ENCODE measurements around the gene ARG2.
"Not testable (repeated sequence)": the region's sequence is repeated elsewhere in the genome, so short reads cannot be mapped to it uniquely, and the experiment has no call there.

ARG2 gene

DNA sequence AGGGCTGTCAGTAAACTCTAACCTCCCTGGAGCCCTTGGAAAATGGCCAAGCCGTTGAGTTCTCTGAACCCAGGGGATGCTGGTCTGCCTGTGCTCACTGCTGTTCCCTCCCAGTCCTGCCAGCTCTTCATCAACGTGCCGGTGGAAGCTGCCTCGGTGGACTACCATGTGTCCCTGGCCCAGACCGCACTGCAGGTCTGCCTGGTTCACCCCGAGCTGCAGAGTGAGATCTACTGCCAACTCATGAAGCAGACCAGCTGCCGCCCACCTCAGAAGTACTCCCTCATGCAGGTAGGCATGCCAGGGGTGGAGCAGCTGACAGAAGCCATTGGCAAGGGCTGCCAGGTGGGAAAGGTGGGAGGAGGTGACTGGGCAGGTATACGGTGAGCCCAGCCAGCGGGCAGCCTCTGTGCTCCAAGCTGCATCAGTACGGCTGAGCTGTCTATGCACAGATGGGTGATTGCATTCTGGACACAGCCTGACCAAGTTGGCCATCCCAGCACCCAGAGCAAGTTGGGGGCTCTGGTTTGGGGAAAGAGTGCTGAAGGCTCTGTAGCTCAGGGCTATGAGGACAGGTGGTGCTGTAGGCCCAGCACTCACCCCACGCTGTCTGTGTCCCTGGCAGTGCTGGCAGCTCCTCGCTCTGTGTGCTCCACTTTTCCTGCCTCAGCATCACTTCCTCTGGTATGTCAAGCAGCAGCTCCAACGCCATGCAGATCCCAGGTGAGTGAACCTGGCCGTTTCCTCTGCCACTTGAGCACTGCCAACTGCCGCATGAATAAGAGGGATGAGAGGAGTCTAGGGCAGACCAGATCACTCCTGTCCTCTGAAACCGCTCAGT lies 41.6 kb upstream of the ARG2 start:
- in situ Hi-C loops (cut with HindIII; ENCODE audit: low pct_unique_long_range_greater_than_20kb, low sequenced_read_pairs): loop anchor here (25.0 kb wide), 1 partner anchor 141 kb away; no protein-coding TSS in a partner anchor
- no peak for TF ChIP-seq JUND (IDR thresholded peaks at IDR 0.05; ENCODE audit: low read depth)
- no peak for DNase-seq (ENCODE audit: low read depth in 1 of 2, low spot score in 1 of 2)

- TF ChIP-seq JUND (IDR thresholded peaks at IDR 0.05; ENCODE audit: low read depth): no peak
- DNase-seq (ENCODE audit: low read depth in 1 of 2, low spot score in 1 of 2): no peak
- in situ Hi-C loops (cut with HindIII; ENCODE audit: low pct_unique_long_range_greater_than_20kb, low sequenced_read_pairs): loop anchor here (25.0 kb wide), 1 partner anchor 142 kb away; no protein-coding TSS in a partner anchor
These were observed 40.7 kb upstream of the ARG2 start for GRCh38 chr14:67579040-67579439.

DNA sequence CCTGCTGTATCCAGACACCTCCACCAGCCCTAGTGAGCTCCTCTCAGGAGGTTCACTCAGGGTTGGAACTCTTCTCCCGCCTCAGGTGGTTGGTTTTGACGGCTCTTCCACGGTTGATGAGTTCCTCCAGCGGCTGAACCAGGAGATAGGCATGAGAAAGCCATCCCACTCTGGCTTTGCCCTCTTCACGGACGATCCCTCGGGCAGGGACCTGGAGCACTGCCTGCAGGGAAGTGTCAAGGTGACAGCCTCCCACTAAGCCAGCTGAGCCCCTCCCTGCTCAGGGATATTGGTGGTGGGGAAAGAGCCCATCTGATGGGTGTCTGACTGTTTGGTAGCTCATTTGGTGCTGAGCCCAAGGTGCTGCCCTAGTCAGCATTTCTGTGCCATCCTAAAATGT lies 40.1 kb upstream of the ARG2 start:
- TF ChIP-seq JUND (IDR thresholded peaks at IDR 0.05; ENCODE audit: low read depth): no peak
- in situ Hi-C loops (cut with HindIII; ENCODE audit: low pct_unique_long_range_greater_than_20kb, low sequenced_read_pairs): loop anchor here (25.0 kb wide), 1 partner anchor 142 kb away; no protein-coding TSS in a partner anchor
- DNase-seq (ENCODE audit: low read depth in 1 of 2, low spot score in 1 of 2): no peak

GRCh38 chr14:67580336-67581171 lies 39.2 kb upstream of the ARG2 start:
- no peak for DNase-seq (ENCODE audit: low read depth in 1 of 2, low spot score in 1 of 2)
- no peak for TF ChIP-seq JUND (IDR thresholded peaks at IDR 0.05; ENCODE audit: low read depth)
- in situ Hi-C loops (cut with HindIII; ENCODE audit: low pct_unique_long_range_greater_than_20kb, low sequenced_read_pairs): loop anchor here (25.0 kb wide), 1 partner anchor 143 kb away; no protein-coding TSS in a partner anchor

GRCh38 chr14:67581643-67582042 lies 38.1 kb upstream of the ARG2 start:
- no peak for TF ChIP-seq JUND (IDR thresholded peaks at IDR 0.05; ENCODE audit: low read depth)
- in situ Hi-C loops (cut with HindIII; ENCODE audit: low pct_unique_long_range_greater_than_20kb, low sequenced_read_pairs): loop anchor here (25.0 kb wide), 1 partner anchor 144 kb away; no protein-coding TSS in a partner anchor
- no peak for DNase-seq (ENCODE audit: low read depth in 1 of 2, low spot score in 1 of 2)

- no peak for TF ChIP-seq JUND (IDR thresholded peaks at IDR 0.05; ENCODE audit: low read depth)
- in situ Hi-C loops (cut with HindIII; ENCODE audit: low pct_unique_long_range_greater_than_20kb, low sequenced_read_pairs): loop anchor here (25.0 kb wide), 1 partner anchor 145 kb away; no protein-coding TSS in a partner anchor
- no peak for DNase-seq (ENCODE audit: low read depth in 1 of 2, low spot score in 1 of 2)
These were observed 37.7 kb upstream of the ARG2 start for GRCh38 chr14:67582061-67582460.

- peak; percentile 67 to 77 for DNase-seq (ENCODE audit: low read depth in 1 of 2, low spot score in 1 of 2)
- in situ Hi-C loops (cut with HindIII; ENCODE audit: low pct_unique_long_range_greater_than_20kb, low sequenced_read_pairs): loop anchor here (25.0 kb wide), 1 partner anchor 147 kb away; no protein-coding TSS in a partner anchor
These were observed 35.7 kb upstream of the ARG2 start for GRCh38 chr14:67583711-67584644.

DNA sequence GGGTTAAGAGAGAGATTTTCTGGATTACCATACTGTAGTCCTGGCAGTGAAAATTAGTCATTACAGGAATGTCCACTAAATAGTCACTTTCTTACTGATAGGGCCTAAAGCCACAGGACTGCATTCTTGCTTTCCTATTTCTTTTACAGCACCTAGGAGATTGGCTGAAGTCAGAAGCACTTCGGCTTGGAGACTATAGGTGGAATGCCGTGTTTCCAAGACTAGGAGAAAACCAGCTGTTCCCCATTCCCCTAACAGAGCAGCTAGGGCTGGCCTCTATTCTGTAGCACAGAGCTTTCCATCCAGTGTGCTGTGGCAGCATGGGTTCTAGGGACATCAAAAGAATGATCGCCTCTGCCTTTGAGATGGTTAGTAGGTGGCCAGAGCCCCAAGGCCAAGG lies 34.7 kb upstream of the ARG2 start:
- DNase-seq (ENCODE audit: low read depth in 1 of 2, low spot score in 1 of 2): no peak
- no peak for TF ChIP-seq JUND (IDR thresholded peaks at IDR 0.05; ENCODE audit: low read depth)
- in situ Hi-C loops (cut with HindIII; ENCODE audit: low pct_unique_long_range_greater_than_20kb, low sequenced_read_pairs): loop anchor here (25.0 kb wide), 1 partner anchor 148 kb away; no protein-coding TSS in a partner anchor

More at GRCh38 chr14:67583711-67584644, 35.7 kb upstream of the ARG2 start:
- no peak for TF ChIP-seq JUND (IDR thresholded peaks at IDR 0.05; ENCODE audit: low read depth)

- TF ChIP-seq JUND (IDR thresholded peaks at IDR 0.05; ENCODE audit: low read depth): no peak
- in situ Hi-C loops (cut with HindIII; ENCODE audit: low pct_unique_long_range_greater_than_20kb, low sequenced_read_pairs): loop anchor here (25.0 kb wide), 1 partner anchor 149 kb away; no protein-coding TSS in a partner anchor
These were observed 33.4 kb upstream of the ARG2 start for GRCh38 chr14:67586369-67586768.

GRCh38 chr14:67589204-67589770 lies 30.4 kb upstream of the ARG2 start:
- no peak for DNase-seq (ENCODE audit: low read depth in 1 of 2, low spot score in 1 of 2)
- TF ChIP-seq JUND (IDR thresholded peaks at IDR 0.05; ENCODE audit: low read depth): no peak
- in situ Hi-C loops (cut with HindIII; ENCODE audit: low pct_unique_long_range_greater_than_20kb, low sequenced_read_pairs): loop anchor here (25.0 kb wide), 1 partner anchor 152 kb away; no protein-coding TSS in a partner anchor

More at GRCh38 chr14:67586369-67586768, 33.4 kb upstream of the ARG2 start:
- no peak for DNase-seq (ENCODE audit: low read depth in 1 of 2, low spot score in 1 of 2)

- not testable (repeated sequence) for DNase-seq (ENCODE audit: low read depth in 1 of 2, low spot score in 1 of 2)
- in situ Hi-C loops (cut with HindIII; ENCODE audit: low pct_unique_long_range_greater_than_20kb, low sequenced_read_pairs): loop anchor here (25.0 kb wide), 1 partner anchor 156 kb away; no protein-coding TSS in a partner anchor
These were observed 26.1 kb upstream of the ARG2 start for GRCh38 chr14:67593650-67594049.

All from T47D (cell line).